ENCODE results near the gene STH. TPM values are rescaled to one million over a fixed set of nuclear protein-coding genes. Genes with fewer than 3 reads are reported as not detected.

The STH gene
- total RNA-seq, 1 donor from 2014 or later = not detected

DNA sequence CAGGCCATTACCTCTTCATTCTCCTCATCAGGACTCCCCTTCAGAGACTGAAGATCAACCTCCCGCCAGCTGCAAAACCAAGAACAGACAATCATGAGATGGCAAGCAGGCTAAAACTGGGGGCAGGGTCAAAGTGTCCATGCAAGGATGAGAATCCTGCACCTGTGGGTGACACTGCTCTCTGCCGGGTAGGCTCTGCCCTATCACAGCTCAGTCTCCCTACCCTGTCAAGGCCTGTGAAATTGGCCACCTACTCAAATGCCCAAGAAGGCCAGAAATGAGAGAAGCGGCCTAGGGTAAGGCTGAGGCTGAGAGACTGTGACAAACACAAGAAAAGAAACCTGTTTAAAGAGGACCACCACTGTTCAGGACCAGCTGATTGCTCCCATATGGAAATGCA, 34.3 kb downstream of the STH start:
- no peak for TF ChIP-seq EZH2 (IDR thresholded peaks at IDR 0.05; ENCODE audit: insufficient read depth, low read length)
- TF ChIP-seq, protein P1, sequence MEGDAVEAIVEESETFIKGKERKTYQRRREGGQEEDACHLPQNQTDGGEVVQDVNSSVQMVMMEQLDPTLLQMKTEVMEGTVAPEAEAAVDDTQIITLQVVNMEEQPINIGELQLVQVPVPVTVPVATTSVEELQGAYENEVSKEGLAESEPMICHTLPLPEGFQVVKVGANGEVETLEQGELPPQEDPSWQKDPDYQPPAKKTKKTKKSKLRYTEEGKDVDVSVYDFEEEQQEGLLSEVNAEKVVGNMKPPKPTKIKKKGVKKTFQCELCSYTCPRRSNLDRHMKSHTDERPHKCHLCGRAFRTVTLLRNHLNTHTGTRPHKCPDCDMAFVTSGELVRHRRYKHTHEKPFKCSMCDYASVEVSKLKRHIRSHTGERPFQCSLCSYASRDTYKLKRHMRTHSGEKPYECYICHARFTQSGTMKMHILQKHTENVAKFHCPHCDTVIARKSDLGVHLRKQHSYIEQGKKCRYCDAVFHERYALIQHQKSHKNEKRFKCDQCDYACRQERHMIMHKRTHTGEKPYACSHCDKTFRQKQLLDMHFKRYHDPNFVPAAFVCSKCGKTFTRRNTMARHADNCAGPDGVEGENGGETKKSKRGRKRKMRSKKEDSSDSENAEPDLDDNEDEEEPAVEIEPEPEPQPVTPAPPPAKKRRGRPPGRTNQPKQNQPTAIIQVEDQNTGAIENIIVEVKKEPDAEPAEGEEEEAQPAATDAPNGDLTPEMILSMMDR (IDR thresholded peaks at IDR 0.05; ENCODE audit: insufficient read depth, low read depth, low read length) = no peak
- Histone ChIP-seq H3K79me2 (ENCODE audit: insufficient read depth, low read length) (no peaks in the 10 kb centered on the region), H3K4me3 (ENCODE audit: insufficient read depth, low read depth, low read length) (no peak overlapping the region), H3K4me1 (ENCODE audit: insufficient read depth, low read length) (no peaks in the 10 kb centered on the region), H2AFZ (ENCODE audit: low read depth, low read length) (no peak overlapping the region), H4K20me1 (ENCODE audit: insufficient read depth, low read length) (peaks cover 38% of the 10 kb centered on the region), H3K36me3 (ENCODE audit: insufficient read depth, low read length) (peaks cover 65% of the 10 kb centered on the region), H3K4me2 (ENCODE audit: low read length) (no peak overlapping the region), H3K27me3 (ENCODE audit: insufficient read depth, low read length) (no peaks in the 10 kb centered on the region), H3K27ac (ENCODE audit: low read depth, low read length) (no peak overlapping the region), H3K9ac (ENCODE audit: low read length) (no peak overlapping the region), H3K9me3 (ENCODE audit: insufficient read depth, low read depth, low read length) (no peaks in the 10 kb centered on the region)
- H3K9me3 Mint-ChIP-seq (ENCODE audit: unreplicated experiment) = no peaks in the 10 kb centered on the region
- FAIRE-seq (no peak), DNase-seq (ENCODE audit: low read depth) (no peak)
- H3K4me1 Mint-ChIP-seq (ENCODE audit: low read depth, unreplicated experiment) = no peaks in the 10 kb centered on the region
- no peak overlapping the region for H3K27ac Mint-ChIP-seq (ENCODE audit: unreplicated experiment)
- no peaks in the 10 kb centered on the region for H3K27me3 Mint-ChIP-seq (ENCODE audit: low read depth, unreplicated experiment)
- no peak overlapping the region for H3K4me3 Mint-ChIP-seq (ENCODE audit: unreplicated experiment)
- H3K36me3 Mint-ChIP-seq (ENCODE audit: low read depth, unreplicated experiment) = peaks cover 31% of the 10 kb centered on the region

DNA sequence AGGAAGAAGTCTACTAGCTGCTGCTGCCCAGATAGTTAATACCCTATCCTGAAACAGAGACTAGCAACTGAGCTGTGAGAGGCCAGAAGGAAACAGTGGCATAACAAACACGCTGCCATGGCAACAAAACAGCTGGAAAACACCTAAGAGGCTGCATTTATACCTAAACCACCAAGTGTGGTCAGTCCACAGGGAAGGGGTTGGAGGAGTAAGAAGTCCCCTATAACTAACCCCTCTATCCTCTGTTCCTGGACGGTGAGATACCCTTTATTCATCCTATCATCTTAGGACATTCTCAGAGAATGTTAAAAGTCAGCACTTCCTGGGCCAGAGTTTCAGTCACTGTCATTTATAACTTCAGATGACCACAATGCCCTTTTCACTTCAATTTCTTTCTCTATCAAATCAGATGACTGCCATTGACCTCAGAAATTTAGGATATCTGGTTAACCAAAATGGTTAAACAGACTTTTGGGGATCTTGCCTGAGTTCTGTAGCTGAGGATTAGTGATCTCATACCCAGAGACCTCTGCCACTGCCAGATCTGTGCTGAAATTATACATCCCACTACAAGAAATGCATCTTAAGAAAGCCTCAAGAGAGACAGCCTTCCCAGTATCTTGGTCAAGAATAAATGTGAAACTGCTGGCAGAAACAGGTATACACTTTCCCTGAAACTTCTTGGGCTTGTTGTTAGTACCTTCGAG, 36.2 kb downstream of the STH start:
- Histone ChIP-seq H3K4me2 (ENCODE audit: low read length) (no peak overlapping the region), H3K4me3 (ENCODE audit: insufficient read depth, low read depth, low read length) (no peak overlapping the region), H3K27ac (ENCODE audit: low read depth, low read length) (no peak overlapping the region), H3K36me3 (ENCODE audit: insufficient read depth, low read length) (peaks cover 65% of the 10 kb centered on the region), H3K9ac (ENCODE audit: low read length) (no peak overlapping the region), H3K79me2 (ENCODE audit: insufficient read depth, low read length) (no peaks in the 10 kb centered on the region), H2AFZ (ENCODE audit: low read depth, low read length) (no peak overlapping the region), H3K4me1 (ENCODE audit: insufficient read depth, low read length) (no peaks in the 10 kb centered on the region), H4K20me1 (ENCODE audit: insufficient read depth, low read length) (peaks cover 37% of the 10 kb centered on the region), H3K27me3 (ENCODE audit: insufficient read depth, low read length) (no peaks in the 10 kb centered on the region), H3K9me3 (ENCODE audit: insufficient read depth, low read depth, low read length) (no peaks in the 10 kb centered on the region)
- Mint-ChIP-seq H3K4me3 (ENCODE audit: unreplicated experiment) (no peak overlapping the region), H3K36me3 (ENCODE audit: low read depth, unreplicated experiment) (peaks cover 29% of the 10 kb centered on the region), H3K4me1 (ENCODE audit: low read depth, unreplicated experiment) (no peaks in the 10 kb centered on the region), H3K27ac (ENCODE audit: unreplicated experiment) (peak overlapping the region; percentile 49), H3K27me3 (ENCODE audit: low read depth, unreplicated experiment) (no peaks in the 10 kb centered on the region), H3K9me3 (ENCODE audit: unreplicated experiment) (no peaks in the 10 kb centered on the region)
- FAIRE-seq = no peak
- TF ChIP-seq EZH2 (IDR thresholded peaks at IDR 0.05; ENCODE audit: insufficient read depth, low read length) = no peak
- TF ChIP-seq, protein P1 (IDR thresholded peaks at IDR 0.05; ENCODE audit: insufficient read depth, low read depth, low read length) = no peak
- no peak for DNase-seq (ENCODE audit: low read depth)

DNA sequence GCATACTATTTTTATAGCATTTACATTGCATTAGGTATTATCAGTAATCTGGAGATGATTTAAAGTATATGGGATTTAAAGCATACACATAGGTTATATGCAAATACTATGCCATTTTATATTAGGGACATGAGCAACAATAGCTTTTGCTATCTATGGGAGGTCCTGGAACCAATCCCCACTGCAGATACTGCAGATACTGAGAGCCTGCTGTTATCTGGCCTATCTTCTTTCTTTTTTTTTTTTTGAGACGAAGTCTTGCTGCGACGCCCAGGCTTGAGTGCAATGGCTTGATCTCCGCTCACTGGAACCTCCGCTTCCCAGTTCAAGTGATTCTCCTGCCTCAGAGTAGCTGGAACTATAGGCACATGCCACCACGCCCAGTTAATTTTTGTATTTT, 37.4 kb downstream of the STH start:
- H3K9ac ChIP-seq (ENCODE audit: low read length) = no peak overlapping the region
- no peak overlapping the region for H3K27ac ChIP-seq (ENCODE audit: low read depth, low read length)
- no peaks in the 10 kb centered on the region for H3K79me2 ChIP-seq (ENCODE audit: insufficient read depth, low read length)
- no peaks in the 10 kb centered on the region for H3K9me3 ChIP-seq (ENCODE audit: insufficient read depth, low read depth, low read length)
- H3K4me1 Mint-ChIP-seq (ENCODE audit: low read depth, unreplicated experiment) = no peaks in the 10 kb centered on the region
- no peak overlapping the region for H2AFZ ChIP-seq (ENCODE audit: low read depth, low read length)
- peaks cover 69% of the 10 kb centered on the region for H3K36me3 ChIP-seq (ENCODE audit: insufficient read depth, low read length)
- no peak for FAIRE-seq
- no peak overlapping the region for H3K27ac Mint-ChIP-seq (ENCODE audit: unreplicated experiment)
- no peaks in the 10 kb centered on the region for H3K4me1 ChIP-seq (ENCODE audit: insufficient read depth, low read length)
- H4K20me1 ChIP-seq (ENCODE audit: insufficient read depth, low read length) = peaks cover 39% of the 10 kb centered on the region
- H3K27me3 ChIP-seq (ENCODE audit: insufficient read depth, low read length) = no peaks in the 10 kb centered on the region
- H3K36me3 Mint-ChIP-seq (ENCODE audit: low read depth, unreplicated experiment) = peaks cover 25% of the 10 kb centered on the region
- no peaks in the 10 kb centered on the region for H3K27me3 Mint-ChIP-seq (ENCODE audit: low read depth, unreplicated experiment)
- no peaks in the 10 kb centered on the region for H3K9me3 Mint-ChIP-seq (ENCODE audit: unreplicated experiment)
- H3K4me3 ChIP-seq (ENCODE audit: insufficient read depth, low read depth, low read length) = no peak overlapping the region
- TF ChIP-seq EZH2 (IDR thresholded peaks at IDR 0.05; ENCODE audit: insufficient read depth, low read length) = no peak
- TF ChIP-seq, protein P1 (IDR thresholded peaks at IDR 0.05; ENCODE audit: insufficient read depth, low read depth, low read length) = no peak
- DNase-seq (ENCODE audit: low read depth) = no peak
- H3K4me3 Mint-ChIP-seq (ENCODE audit: unreplicated experiment) = no peak overlapping the region
- H3K4me2 ChIP-seq (ENCODE audit: low read length) = no peak overlapping the region
